Measurements from ENCODE around the gene PRKG1.

GRCh38 chr10:51547941-51548340 lies 473.7 kb downstream of the PRKG1 start:
- TF ChIP-seq CTCF (IDR thresholded peaks at IDR 0.05) (no peak), EZH2 (IDR thresholded peaks at IDR 0.05) (no peak)
